WTC11 (cell line): ENCODE results near the gene ICE2.

Experiments used
- CTCF ChIP-seq: fragments of 200-600 bp; IDR thresholded peaks from 2 replicates; pipeline ENCODE4 v1.8.0; 2022; ENCODE audit warnings: antibody characterized with exemption
- IRF2 ChIP-seq: sonication (generic); formaldehyde crosslinking; IDR thresholded peaks from 2 replicates; pipeline ENCODE4 v1.8.0; 2022; ENCODE audit warnings: low read depth, missing genetic modification reagents, borderline replicate concordance
- NR1H2 ChIP-seq: sonication (generic); formaldehyde crosslinking; IDR thresholded peaks from 2 replicates; pipeline ENCODE4 v1.9.0; 2021; ENCODE audit warnings: mild to moderate bottlenecking, moderate library complexity, missing genetic modification reagents

- TF ChIP-seq CTCF, result no peak
- TF ChIP-seq NR1H2, result no peak
- no peak for TF ChIP-seq IRF2 (CRISPR knock-in tag)
Measured at GRCh38 chr15:60418096-60418495, 60.8 kb downstream of the ICE2 start.
